HG02870 (cell line): ENCODE measurements around the gene RAB4B.
"Not testable (repeated sequence)": the region's sequence is repeated elsewhere in the genome, so short reads cannot be mapped to it uniquely, and the experiment has no call there.

Experiments
- ATAC-seq: cut with Tn5 transposase; IDR thresholded peaks from one replicate; pipeline ENCODE4 v1.9.1; 2021; ENCODE audit warnings: mild to moderate bottlenecking, moderate library complexity; ENCODE audit not compliant: unreplicated experiment

RAB4B gene, protein sequence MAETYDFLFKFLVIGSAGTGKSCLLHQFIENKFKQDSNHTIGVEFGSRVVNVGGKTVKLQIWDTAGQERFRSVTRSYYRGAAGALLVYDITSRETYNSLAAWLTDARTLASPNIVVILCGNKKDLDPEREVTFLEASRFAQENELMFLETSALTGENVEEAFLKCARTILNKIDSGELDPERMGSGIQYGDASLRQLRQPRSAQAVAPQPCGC

DNA sequence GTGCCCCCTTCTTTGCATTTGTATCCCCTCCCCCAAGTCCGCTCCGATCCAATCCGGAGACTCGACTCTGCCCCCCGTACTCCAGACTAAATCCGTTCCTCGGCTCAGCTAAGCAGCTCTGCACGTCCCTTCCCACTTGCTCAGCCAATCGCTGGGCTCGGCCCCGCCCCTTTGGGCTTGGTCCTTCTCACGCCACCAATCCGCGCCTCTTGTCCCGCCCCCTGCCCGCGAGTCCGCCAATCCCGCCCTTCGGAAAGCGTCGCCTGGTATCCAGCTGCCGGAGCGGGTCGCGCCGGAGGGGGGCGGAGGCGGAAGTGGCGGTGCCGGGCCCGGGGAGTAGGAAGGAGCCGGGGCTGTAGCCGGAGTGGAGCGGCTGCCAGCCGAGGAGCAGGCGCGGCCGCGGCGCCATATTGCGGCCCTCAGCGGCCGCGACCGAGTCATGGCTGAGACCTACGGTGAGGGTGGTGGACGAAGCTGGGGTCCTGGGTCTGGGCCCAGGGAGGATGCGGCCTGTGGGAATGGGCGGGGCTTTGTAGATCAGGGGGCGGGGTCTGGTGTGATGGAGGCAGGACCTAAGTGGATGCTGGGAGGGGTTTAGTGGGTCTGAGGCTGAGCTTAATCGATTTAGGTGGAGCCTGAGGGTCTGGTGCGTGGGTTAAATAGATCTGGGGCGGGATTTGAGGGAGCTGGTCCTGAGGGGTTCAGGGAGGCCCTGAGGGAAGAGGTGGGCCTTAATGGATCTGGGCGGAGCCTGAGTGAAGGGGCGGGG is at the start of gene RAB4B:
TSS of gene RAB4B (plus strand) at position 311 of the 769 bp plus-strand sequence. CDS start at position 440, 129 bp downstream.
- ATAC-seq, result peak; percentile 51

DNA sequence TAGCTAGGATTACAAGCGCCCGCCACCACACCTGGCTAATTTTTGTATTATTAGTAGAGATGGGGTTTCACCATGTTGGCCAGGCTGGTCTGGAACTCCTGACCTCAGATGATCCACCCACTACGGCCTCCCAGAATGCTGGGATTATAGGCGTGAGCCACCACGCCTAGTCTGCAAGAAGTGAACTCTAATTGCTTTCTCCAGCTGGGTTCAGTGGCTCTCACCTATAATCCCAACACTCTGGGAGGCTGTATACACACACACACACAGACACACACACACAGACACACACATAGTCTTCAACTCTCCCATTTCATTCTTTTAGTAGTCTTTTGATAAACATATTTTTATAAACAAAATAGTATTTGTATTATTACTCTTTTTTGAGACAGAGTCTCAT is 48.0 kb upstream of the RAB4B start:
- not testable (repeated sequence) for ATAC-seq

DNA sequence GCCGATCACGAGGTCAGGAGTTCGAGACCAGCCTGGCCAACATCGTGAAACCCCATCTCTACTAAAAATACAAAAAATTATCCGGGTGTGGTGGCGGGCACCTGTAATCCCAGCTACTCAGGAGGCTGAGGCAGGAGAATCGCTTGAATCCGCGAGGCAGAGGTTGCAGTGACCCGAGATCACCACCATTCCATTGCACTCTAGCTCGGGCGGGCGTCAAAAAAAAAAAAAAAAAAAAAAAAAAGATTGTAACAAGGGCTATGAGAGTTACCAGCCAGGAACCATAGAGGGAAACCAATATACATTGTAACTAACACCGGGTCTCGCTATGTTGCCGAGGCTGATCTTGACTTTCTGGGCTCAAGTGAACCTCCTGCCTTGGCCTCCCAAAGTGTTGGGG is 45.7 kb upstream of the RAB4B start:
- not testable (repeated sequence) for ATAC-seq

DNA sequence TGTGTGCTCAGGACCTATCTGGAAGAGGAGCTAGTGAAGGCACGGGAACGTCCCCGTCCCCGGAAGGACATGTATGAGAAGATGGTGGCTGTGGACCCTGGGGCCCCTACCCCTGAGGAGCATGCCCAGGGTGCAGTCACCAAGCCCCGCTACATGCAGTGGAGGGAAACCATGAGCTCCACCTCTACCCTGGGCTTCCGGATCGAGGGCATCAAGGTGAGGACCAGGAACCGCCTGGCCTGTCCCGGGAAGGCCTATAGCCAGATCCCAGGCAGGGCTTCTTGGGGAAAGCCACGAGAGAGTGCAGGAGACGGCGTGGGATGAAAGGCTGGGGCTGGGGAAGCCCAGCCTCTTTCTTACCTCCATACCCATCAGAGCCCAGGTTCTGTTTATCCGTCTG is 44.9 kb upstream of the RAB4B start:
- ATAC-seq, result no peak

DNA sequence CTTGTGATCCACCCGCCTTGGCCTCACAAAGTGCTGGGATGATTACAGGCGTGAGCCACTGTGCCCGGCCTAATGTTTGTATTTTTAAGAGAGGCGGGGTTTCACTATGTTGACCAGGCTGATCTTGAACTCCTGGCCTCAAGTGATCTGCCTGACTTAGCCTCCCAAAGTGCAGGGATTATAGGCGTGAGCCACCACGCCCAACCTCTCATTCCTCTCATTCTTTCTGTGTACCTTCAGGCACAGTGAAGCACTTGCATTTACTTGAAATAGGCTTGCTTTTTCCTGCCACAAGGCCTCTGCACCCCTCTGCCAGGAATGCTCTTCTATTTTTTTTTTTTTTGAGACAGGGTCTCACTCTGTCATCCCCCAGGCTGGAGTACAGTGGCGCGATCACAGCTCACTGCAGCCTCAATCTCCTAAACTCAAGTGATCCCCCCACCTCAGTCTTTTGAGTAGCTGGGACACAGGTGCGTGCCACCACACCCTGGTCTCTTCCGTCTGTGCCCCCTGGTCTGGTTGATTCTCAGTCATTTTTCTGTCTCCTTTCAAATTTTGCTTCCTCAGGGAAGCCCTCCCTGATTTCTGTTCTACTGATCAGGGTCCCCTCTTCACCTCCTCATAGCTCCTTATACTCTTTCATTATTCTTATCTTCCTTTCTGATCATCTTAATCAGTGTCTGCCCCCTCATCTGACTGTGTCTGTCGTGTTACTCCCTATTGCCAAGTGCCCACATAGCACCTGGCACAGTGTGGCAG is 42.9 kb upstream of the RAB4B start:
- no peak for ATAC-seq

DNA sequence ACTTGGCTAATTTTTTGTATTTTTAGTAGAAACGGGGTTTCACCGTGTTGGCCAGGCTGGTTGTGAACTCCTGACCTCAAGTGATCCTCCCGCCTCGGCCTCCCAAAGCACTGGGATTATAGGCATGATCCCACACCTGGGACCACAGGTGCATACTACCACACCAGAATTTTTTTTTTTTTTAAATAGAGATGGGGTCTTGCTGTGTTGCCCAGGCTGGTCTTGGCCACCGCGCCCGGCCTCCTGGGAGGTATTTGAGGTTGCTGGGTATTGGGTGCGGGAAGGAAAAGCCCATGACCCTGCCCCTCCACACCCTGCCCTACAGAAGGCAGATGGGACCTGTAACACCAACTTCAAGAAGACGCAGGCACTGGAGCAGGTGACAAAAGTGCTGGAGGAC is 41.4 kb upstream of the RAB4B start:
- no peak for ATAC-seq

DNA sequence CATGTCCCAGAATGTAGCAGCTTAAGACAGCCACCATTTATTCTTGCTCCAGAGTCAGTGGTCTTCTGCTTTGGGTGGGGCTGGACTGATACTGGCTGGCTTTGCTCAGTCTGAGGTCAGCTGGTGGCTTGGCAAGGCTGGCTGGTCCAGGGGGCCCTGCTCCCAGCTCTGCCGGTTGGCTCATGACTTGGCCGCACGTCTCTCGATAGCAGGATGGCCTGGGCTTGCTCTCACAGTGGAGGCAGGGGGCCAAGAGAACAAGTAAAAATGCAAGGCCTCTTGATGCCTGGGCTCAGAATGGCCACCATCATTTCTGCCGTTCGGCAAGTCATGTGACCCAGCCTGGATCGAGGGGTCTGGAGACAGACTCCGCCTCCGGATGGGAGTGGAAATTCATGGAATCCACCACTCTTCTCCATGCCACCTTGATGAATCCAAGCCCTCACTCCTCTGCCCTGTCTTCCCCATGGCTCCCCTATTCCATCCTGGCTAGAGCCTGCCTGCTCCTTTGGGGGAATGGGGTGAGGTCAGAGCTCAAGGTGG is 40.9 kb upstream of the RAB4B start:
- ATAC-seq, result no peak

DNA sequence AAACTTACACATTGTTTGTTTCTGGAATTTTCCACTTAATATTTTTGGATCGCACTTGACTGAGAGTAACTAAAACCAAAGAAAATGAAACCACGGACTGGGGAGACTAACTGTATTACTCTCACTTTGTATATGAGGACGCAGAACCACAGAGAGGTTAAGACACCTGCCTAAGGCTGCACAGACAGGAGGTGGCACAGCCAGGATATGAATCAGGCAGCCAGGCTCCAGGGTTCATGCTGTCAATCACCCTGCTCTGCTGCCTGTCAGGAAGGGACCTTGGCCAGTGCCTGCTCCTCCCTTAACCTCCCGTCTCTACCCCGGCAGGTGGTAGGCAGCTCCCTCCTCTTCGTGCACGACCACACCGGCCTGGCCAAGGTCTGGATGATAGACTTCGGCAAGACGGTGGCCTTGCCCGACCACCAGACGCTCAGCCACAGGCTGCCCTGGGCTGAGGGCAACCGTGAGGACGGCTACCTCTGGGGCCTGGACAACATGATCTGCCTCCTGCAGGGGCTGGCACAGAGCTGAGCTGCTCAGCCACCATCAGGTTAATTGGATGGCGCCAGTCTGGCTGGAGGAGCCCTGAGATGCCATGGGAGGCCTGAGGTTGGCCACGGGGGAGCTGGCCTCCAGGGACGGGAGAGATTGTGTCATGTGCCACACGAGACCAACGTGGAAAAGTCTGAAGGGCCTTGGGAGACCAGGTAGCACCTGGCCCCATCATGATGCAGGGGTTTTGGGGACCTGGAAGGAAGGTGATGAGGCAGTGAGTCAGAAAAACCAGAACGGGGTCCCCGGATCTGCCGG is 38.8 kb upstream of the RAB4B start:
- no peak for ATAC-seq

DNA sequence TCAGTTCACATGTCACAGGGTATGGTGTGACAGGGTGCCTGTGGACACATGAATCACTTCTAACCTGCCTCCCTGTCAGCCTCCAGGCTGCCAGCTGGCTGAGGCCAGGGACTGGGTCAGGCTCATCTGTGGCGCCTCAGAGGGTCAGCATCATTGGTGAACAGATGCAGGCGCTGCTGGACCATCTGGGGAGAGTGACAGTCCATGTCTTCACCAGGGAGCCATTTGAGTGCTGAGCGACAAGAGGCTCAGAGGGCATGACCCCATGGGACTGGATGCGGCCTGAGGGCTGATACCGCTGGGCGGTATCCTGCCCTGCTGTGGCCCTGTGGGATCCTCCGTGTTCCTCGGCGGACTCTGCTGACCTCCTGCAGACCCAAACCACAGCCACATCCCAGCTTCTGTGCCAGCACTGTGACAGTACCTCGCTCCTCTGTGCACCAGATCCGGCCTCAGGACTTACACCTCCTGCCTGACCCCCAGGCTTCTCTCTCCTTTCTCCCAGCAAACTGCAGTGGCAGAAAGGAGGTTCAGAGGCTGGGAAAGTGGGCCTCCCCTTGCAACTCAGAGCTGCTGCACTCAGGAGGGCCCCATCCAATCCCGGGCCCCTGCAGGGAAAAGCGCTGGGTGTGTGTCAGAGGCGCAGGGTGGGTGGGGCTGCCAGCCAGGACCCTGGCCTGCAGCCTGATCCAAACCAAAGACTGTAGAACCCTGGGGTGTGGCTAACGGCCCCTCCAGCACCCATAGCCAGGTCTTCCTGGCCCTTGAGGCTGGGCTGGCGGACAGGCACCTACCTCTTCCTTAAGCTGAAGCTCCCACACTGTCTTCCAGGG is 38.0 kb upstream of the RAB4B start:
- ATAC-seq, result no peak

DNA sequence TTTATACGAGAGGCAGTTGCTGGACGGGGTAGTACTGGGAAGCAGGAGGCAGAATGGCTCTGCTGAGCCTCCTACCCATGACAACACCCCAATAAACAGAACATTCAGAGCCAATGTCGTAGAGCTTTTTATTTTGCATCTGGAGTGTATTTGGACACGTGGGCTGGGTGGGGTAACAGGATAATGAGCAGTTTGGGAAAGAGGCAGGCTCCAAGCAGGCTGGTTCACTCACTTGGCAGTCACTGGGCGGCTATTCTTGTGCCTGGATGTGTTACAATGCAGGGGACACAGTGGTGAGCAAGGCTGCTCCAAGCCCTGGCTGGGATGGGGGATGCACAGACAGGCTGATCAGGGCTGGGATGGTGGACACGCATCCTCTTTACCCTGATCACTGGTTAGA is 37.3 kb upstream of the RAB4B start:
- no peak for ATAC-seq

DNA sequence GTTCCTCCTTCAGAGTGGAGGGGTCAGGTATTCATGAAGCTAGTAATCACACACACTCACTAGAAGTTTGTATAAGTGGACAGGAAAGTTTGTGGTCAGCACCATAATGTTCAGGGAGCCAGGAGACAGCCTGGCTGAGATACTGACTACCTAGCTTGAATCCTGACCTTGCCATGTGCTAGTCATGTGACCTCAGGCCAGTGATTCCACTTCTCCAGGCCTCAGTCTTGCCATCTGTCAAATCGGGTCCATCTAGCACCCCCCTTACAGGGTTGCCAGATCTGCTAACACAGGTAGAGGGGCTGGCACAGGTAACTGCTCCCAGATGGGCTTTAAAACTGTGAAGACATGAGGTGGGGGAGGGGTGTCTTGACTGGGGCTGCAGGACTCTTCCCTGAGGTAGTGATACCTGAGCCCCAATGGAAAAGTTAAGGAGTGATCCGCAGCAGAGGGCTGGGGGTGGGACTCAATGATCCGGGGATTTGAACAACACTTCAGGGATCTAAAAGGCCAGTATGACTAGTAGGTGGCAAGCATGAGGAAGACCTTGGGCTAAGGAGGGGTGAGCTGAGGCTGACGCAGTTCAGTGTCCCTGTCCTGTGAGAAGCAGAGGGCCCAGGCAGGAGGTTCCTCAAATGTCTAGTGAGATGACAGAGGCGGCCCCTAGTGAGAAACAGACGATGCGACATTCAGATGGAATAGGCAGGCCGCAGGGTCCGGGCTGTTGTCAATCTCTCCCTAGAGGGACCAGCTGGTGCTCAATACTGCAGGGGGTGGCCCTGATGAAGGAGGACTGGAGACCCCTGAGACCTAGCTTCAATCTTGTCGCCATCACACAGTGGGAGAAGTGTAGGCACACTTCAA is 36.3 kb upstream of the RAB4B start:
- no peak for ATAC-seq

DNA sequence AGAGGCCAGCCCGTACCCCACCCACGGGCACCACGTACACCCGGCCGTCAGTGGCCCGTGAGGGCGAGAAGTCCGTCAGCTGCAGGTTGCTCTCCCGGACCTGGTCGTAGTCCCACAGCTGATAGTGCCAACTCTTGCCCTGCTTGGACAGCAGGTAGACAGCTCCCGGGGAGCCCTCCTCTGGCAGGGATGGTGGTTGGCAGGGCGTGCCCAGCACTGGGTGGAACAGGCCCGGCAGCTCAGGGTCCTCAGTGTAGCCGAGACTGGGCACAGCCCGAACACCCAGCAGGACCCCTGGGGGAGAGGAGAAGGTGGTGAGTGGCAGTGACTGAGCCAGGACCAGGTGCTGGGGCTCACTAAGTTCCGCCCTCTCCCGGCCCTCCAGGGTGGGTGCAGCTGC is 35.6 kb upstream of the RAB4B start:
- no peak for ATAC-seq

DNA sequence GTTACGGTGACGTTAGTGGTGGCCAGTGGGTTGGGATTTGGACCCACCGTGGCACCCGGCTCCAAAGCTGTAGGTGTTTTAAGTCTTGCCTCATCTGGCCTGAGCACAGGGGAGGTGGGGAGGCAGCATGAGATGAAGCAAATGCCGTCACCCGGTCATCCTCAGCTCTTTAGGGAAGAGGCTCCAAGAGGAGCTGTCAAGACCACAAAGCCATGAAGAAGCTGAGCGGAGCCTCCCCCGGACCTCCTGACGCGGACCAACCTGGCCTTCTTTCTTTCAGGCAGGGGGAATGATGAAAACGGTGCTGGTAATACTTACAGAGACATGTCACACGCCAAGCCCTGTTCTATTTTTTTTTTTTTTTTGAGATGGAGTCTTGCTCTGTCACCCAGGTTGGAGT is 35.2 kb upstream of the RAB4B start:
- no peak for ATAC-seq

DNA sequence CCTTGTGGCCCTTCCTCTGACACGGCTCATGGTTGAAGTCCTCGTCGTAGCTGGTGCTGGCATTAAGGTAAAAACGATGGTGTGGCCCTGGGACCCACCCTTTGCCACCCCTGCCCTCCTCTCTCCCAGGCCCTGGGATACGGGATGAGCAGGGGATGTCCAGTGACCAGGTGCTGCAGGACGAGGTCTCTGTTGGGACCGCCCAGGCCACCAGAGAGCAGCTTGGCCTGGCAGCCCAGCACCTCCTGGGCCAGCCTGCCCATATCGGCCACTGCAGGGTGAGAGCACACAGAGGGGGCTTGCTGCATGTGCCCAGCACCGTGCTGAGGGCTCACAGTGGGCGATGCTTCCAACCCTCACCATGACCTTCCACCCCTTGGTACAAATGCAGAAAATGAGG is 34.1 kb upstream of the RAB4B start:
- no peak for ATAC-seq

DNA sequence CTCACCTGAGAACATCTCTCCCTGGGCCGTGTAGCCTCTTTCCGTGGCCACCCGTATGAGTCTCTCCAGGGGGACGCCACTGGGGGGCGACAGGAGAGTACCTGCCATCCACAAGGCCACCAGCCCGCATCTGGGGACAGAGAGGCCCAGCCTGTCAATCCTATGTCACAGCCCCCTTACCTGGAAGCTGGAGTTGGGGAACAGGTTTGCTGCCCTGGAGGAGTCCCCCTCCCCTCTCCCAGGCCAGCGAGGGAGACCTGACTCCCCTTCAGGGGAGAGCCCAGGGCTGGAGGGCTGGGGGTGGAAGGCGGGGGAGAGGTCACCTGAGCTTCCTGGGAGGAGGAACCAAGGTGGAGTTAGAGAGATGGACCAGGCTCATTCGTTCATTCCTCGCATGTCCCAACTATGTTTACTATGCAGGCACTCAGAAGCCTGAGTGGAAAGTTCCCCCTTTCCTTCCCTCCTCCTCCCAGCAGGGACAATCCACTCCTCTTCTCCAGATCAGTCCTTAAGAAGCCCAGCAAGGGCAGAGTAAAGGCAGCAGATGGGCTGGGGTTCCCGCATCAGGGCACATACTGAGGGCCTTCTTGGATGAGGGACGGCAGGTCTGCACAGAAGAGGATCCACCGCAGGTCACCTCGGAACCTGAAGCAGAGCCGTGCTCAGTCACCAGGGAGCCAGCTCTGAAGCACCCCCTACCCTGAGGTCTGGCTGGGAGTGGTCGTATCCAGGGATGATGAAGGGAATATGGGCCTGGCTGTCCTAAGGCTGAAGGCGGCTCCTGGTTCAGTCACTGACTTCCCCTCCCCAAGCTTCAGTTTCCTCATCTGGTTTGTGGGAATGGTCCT is 33.3 kb upstream of the RAB4B start:
- ATAC-seq, result no peak

DNA sequence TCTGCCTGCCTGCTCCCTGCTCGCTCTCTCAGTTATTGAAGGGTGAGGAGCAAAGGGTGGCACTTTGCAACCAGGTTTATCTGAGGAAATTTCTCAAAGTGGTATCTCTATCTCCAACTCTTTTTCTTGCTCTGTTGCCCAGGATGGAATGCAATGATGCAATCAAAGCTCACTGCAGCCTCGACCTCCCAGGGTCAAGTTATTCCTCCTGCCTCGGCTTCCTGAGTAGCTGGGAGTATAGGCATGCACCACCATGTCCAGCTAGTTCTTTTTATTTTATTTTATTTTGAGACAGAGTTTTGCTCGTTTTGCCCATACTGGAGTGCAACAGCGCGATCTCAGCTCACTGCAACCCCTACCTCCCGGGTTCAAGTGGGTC is 32.7 kb upstream of the RAB4B start:
- ATAC-seq, result no peak

DNA sequence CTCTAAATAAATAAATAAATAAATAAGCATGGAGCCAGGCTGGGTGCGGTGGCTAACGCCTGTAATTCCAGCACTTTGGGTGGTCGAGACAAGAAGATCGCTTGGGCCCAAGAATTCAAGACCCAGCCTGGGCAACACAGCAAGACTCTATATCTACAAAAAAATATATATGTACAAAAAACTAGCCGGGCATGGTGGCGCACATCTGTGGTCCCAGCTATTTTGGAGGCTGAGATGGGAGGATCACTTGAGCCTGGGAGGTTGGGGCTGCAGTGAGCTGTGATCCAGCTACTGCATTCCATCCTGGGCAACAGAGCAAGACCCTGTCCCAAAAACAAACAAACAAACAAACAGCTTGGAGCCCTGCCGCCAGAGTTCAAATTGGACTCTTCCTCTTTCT is 30.5 kb upstream of the RAB4B start:
- no peak for ATAC-seq
